Motor neuron (in vitro differentiated cells): ENCODE results near the gene SPDYE16. TPM values are rescaled to one million over a fixed set of nuclear protein-coding genes. Genes with fewer than 3 reads are reported as not detected.
A peak's percentile ranks its signal among the peaks of the same experiment; 100 is the strongest.
"Not testable (repeated sequence)": the region's sequence is repeated elsewhere in the genome, so short reads cannot be mapped to it uniquely, and the experiment has no call there.

Experiments
- ATAC-seq, 8 experiments: fragments of 200-7000 bp; cut with Tn5 transposase; replicated peaks in 6 of 8; 2 replicates each; pipeline ENCODE4 v1.8.0; 2021; ENCODE audit warnings: mild to moderate bottlenecking in 8 of 8, moderate library complexity in 8 of 8
- H3K27ac ChIP-seq, 2 donors: fragments of 250-450 bp; sonication (Bioruptor Pico); 2 replicates each; pipeline ENCODE4 v1.9.0; 2021; ENCODE audit warnings: antibody characterized with exemption in 2 of 2, mild to moderate bottlenecking in 2 of 2, moderate library complexity in 1 of 2
- H3K4me1 ChIP-seq, 2 donors: fragments of 250-450 bp; sonication (Bioruptor Pico); replicated peaks in 1 of 2; 2 replicates each; pipeline ENCODE4 v1.6.1; 2021; ENCODE audit warnings: antibody characterized with exemption in 2 of 2, mild to moderate bottlenecking in 2 of 2, moderate library complexity in 1 of 2
- H3K4me3 ChIP-seq, 5 donors: fragments of 250-450 bp; sonication (Bioruptor Pico); 2 replicates each; pipeline ENCODE4 v1.9.0; 2021; ENCODE audit warnings: antibody characterized with exemption in 5 of 5, mild to moderate bottlenecking in 5 of 5, moderate library complexity in 4 of 5
- WGBS, 10 experiments: fragments of 450-650 bp; shearing (Covaris generic); methylation state at CpG; one replicate each; pipeline ENCODE4 v1.0.0; 2022; 5-methylcytosine and 5-hydroxymethylcytosine counted together
- in situ Hi-C, 9 experiments: fragments of 400-800 bp; cut with MboI; loops; one replicate each; pipeline ENCODE4 v1.15.0; 2021; ENCODE audit warnings: low sequenced_read_pairs in 9 of 9, low pct_unique_long_range_greater_than_20kb in 2 of 9; ENCODE audit not compliant: unreplicated experiment in 9 of 9
- total RNA-seq, 8 experiments: library from RNA; unstranded; fragments of 300-600 nt; gene quantifications; 2 replicates each; pipeline versions ENCODE4 v1.2.3 to v1.2.4, GENCODE V29; 2022

The SPDYE16 gene
- total RNA-seq, 8 experiments from 2014 or later: 0.14 to 1.8 (median 0.35) TPM

DNA sequence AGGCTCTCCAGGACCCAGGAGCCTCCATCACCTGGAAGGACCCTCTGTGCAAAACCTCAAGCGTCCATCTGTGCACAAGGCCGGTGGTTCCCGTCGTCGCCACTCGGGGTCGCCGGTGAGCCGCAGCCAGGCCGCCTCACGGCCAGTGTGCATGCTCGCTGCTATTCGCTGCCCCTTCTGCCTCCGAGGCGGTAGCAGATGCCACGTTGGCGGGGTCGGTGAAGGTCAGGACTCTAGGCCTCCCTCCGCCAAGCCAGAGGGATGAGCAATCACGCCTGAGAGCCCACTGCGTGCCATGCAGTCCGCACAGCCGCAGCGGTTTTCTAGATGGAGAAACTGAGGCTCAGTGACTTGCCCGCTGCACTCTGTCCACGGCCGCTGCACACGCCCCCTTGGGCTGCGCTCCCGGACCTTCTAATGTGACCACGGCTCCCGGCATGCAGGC lies 27.1 kb downstream of the SPDYE16 start:
- Histone ChIP-seq H3K27ac (no peak overlapping the region), H3K4me3 (no peak overlapping the region), H3K4me1 (peaks cover 8 to 12% of the 10 kb centered on the region in 2 donors)
- ATAC-seq: peak in 4 of 8 experiments; percentile 71 to 83 (median 74)
- in situ Hi-C loops: no loop called here
- 26% methylated on average over 8 of the region's 32 CpGs; no CpG with 5 or more reads in 9 of the 10 experiments for WGBS, 10 experiments

DNA sequence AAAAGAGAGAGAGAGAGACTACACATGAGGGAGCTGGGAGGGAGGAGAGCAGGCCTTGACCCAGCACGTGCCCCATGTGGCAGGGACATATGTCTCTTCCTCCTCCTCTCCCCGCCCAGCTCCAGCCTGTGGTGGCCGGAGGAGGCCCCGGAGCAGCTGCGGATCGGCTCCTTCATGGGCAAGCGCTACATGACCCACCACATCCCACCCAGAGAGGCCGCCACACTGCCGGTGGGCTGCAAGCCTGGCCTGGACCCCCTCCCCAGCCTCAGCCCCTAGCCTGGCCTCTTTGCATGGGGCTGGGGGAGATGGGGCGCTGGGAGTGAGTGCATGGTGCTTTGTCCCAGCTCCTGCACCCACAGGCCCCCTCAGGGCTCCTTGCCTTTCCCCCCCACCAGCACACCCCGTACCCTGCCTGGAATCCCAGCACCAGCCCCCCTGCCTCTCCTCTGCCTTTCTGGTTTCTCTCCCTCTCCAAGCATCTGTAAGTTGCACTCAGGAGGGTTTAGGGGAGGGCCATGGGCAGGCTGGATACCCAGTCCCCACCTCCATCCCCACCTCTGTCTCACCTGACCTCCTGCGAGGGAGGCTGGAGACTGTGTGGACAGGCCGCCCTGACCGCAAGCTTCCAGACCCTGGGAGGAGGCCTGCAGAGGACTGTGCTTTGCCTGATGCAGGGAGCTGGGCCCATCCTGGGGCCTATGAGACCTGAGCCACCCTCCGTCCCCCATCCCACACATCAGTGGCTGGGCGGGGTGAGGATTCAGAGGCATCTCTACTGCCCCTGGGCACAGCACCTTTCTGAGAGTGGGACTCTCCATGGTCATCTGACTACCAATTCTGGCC lies 27.9 kb downstream of the SPDYE16 start:
- in situ Hi-C loops: no loop called here
- WGBS, 10 experiments: 100% methylated on average over 1 of the region's 16 CpGs; no CpG with 5 or more reads in 9 of the 10 experiments

DNA sequence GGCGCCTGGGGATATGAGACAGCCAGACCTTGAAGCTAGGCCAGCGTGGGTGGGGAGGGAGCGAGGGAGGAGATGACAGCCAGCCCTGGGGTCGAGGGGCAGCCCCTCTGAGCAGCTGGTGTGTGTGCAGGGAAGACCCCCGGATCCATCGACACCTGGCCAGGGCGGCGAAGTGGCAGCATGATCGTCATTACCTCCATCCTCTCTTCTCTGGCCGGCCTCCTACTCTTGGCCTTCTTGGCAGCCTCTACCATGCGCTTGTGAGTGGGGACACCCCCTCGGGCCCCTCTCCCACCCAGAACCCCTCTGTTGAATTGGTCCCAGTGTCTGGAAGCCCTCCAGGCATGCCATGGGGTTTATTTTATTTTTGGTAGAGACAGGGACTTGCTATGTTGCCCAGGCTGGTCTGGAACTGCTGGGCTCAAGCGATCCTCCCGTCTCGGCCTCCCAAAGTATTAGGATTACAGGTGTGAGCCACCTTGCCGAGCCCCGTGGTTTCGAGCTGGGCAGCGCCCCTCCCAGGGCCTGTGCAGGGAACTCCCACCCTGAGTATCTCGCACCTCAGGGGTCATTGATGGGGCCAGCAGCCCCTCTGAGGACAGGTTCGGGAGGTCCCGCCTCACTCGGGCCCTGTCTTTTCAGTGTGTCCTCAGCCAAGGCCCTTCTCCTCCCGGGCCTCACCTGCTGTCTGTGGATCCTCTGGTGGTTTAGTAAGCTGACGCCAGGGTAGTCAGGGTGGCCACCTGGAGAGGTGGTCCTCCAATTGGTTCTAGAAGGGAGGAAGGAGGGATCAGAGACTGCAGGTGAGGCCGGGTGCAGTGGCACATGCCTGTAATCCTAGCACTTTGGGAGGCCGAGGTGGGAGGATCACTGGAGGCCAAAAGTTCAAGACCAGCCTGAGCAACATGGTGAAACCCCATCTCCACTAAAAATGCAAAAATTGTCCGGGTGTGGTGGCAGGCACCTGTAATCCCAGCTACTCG lies 29.0 kb downstream of the SPDYE16 start:
- Histone ChIP-seq H3K27ac (peak overlapping the region in 1 of 2 donors; percentile 4), H3K4me1 (peaks cover 8 to 15% of the 10 kb centered on the region in 2 donors), H3K4me3 (no peak overlapping the region)
- 79 to 100% (median 89%) methylated on average over 1 to 9 of the region's 29 CpGs; no CpG with 5 or more reads in 4 of the 10 experiments for WGBS, 10 experiments
- no peak for ATAC-seq
- in situ Hi-C loops: no loop called here

More for the DNA sequence above, 27.9 kb downstream of the SPDYE16 start:
- peak in 6 of 8 experiments; percentile 14 to 63 (median 48) for ATAC-seq
- Histone ChIP-seq H3K27ac (peak overlapping the region in 1 of 2 donors; percentile 31), H3K4me1 (peaks cover 8 to 12% of the 10 kb centered on the region in 2 donors), H3K4me3 (no peak overlapping the region)

DNA sequence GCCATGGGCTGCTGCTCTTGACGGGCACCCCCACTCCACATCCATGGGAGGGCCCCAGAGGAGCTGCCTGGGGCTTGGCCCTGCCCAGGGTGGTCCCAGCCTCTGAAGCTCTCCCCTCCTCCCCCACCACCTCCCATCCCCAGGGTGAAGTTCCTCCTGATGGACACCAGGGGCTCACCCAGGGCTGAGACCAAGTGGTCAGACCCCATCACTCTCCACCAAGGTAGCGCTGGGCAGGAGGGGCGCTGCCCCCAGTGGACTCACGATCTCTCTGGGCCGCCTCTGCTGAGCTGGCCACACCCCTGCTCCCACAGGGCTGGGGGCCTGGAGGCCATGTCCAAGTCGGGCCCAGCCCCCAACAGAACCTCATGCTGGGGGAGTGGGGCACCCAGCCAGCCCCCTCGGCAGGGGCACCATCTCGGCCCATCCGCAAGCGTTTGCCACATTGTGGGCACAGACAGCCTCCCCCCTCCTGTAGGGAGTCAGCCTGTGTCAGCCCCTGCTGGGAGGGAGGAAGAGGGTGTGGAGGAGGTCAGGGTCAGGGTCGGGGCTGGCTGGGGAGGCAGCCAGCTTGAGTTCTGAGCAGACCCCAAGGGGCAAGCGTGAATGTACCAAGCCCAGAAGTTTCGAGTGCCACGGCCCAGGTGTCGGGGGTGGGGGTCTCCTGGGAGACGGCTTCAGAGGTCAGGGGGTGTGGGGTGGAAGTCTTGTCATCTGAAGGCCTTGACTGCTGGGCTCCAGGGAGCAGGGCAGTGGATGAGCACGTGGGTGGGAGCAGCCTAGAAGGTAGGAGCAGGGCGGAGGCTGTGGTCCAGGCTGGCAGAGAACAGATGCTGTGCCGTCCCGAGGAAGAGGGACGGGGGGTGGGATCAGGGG lies 29.9 kb downstream of the SPDYE16 start:
- H3K4me3 ChIP-seq: no peak overlapping the region
- 80 to 87% methylated on average over 1 to 3 of the region's 21 CpGs; no CpG with 5 or more reads in 8 of the 10 experiments for whole genome bisulfite sequencing, 10 experiments
- ATAC-seq: peak in 6 of 8 experiments; percentile 8 to 43 (median 34)
- in situ Hi-C loops: no loop called here
- peak overlapping the region in 1 of 2 donors; percentile 4 for H3K27ac ChIP-seq
- peaks cover 8 to 15% of the 10 kb centered on the region in 2 donors for H3K4me1 ChIP-seq

DNA sequence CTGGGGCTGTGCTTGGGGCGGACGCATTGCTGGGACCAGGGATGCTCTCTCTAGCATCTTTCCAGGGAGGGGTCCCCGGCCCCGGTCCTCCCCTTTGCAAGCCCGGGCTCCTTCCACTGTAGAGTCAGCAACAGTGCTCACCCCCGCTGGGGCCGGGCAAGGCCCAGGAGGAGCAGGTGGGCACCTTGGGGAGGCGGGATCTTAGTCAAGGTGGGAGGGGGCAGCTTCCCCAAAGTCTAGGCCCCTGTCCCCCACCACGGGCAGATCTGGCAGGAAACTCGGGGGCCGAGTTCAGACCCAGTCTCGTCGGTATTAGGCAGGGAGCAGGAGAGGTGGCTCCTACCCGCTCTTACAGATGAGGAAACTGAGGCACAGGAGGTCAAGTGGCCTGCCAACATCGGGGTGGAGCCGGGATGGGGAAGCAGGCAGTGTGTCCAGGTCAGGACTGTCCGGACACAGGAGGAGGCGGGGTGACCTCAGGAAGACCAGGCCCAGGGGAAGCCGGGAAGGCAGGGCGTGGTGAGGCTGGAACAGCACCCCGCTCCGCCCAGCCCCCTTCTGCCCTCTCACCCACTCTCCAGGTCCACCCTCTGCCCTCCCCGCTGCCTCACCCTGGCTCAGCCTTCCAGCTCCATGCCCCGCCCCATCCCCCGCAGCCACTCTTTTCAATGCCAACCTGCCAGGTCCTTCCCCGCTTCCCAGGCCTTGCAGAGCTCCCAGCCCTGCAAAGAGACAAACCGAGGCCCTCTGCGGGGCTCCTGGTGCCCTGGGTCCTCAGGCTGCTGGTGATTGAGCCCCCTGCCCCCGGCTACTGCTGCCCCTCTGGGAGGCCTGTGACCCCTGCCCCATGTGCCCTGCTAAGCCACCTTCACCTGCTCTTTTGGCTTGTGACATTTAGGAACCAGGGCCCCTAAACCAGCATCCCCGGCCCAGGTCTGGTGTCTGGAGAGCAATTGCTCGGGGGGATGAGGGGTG lies 30.9 kb downstream of the SPDYE16 start:
- ATAC-seq: peak in 2 of 8 experiments; percentile 54 to 66
- in situ Hi-C loops, H3K27ac ChIP-seq, H3K4me3 ChIP-seq: not testable (repeated sequence)
- peaks cover 8 to 15% of the 10 kb centered on the region in 2 donors for H3K4me1 ChIP-seq
- WGBS, 10 experiments: no CpG with 5 or more reads among the region's 31 CpGs

DNA sequence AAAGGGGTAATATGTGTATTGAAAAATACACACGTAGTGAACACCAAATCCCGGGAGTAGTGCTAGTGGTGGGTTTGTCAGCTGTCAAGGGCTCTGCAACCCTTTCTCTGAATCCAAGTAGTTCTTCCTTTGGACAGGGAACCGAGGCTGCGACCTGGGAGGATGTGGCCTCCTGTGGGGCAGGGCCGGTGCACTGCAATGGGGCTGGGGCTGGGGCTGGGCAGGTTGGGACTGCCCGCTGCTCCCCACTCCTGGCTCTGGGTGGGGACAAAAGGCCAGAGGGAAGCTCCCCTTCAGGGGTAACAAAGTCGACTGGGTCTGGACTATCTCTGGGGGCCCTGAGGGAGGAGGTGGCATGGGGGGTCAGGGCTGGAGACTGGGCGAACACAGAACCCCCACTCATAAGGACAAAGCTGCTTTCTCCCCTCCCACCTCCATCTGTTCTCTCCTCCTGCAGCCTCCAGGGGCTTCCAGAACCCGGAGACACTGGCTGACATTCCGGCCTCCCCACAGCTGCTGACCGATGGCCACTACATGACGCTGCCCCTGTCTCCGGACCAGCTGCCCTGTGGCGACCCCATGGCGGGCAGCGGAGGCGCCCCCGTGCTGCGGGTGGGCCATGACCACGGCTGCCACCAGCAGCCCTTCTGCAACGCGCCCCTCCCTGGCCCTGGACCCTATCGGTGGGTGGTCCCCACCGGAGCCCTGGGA lies 31.7 kb downstream of the SPDYE16 start:
- in situ Hi-C loops, ATAC-seq, H3K4me3 ChIP-seq, H3K27ac ChIP-seq: not testable (repeated sequence)
- WGBS, 10 experiments: no CpG with 5 or more reads among the region's 24 CpGs
- H3K4me1 ChIP-seq: peaks cover 8 to 15% of the 10 kb centered on the region in 2 donors

DNA sequence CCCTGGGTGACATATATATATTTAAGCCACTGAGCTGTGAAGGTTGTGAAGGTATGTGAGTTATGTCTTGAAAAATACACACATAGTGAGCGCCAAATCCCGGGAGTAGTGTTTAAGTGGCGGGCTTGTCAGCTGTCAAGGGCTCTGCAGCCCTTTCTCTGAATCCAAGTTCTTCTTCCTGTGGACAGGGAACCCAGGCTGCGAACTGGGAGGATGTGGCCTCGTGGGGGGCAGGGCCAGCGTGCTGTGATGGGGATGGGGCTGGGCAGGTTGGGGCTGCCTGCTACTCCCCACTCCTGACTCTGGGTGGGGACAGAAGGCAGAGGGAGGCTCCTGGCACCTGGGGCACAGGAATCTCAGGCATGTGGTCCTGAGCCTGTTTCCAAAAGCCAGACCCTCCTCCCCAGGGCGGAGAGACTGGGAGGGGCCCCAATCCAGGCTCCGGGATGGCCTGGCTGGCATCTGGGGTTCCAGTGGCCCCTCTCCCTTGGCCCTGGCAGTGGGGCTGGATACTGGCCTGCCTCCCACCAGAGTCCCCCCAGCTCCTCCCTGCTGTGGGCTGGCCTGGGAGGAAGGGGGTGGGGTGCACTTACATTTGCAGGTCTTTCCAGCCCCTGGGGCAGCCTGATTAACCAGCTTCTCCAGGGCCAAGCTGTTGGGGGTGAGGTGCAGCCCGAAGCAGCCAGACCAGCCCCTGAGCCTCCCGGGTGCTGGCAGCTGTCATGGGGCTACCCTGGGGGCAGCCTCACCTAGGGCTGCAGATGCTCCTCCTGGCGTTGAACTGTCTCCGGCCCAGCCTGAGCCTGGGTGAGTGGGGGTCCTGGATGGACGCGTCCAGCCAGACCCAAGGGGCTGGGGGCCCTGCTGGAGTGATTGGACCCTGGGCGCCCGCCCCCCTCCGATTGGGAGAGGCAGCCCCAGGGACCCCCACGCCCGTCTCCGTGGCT lies 32.9 kb downstream of the SPDYE16 start, which contains the start of gene UPK3B:
Gene UPK3B, plus strand, starts transcription at position 622 of the 947 bp plus-strand sequence. Its CDS starts 101 bp downstream, at position 723.
- in situ Hi-C loops: no loop called here
- H3K27ac ChIP-seq: no peak within 1 kb of the TSS
- H3K4me3 ChIP-seq: no peak within 1 kb of the TSS
- WGBS, 10 experiments: 17 to 81% (median 72%) methylated on average over 1 to 3 of the region's 20 CpGs; no CpG with 5 or more reads in 6 of the 10 experiments
- peak in 6 of 8 experiments; percentile 5 to 25 (median 14) for ATAC-seq
- H3K4me1 ChIP-seq: peaks cover 8 to 15% of the 10 kb centered on the region in 2 donors

DNA sequence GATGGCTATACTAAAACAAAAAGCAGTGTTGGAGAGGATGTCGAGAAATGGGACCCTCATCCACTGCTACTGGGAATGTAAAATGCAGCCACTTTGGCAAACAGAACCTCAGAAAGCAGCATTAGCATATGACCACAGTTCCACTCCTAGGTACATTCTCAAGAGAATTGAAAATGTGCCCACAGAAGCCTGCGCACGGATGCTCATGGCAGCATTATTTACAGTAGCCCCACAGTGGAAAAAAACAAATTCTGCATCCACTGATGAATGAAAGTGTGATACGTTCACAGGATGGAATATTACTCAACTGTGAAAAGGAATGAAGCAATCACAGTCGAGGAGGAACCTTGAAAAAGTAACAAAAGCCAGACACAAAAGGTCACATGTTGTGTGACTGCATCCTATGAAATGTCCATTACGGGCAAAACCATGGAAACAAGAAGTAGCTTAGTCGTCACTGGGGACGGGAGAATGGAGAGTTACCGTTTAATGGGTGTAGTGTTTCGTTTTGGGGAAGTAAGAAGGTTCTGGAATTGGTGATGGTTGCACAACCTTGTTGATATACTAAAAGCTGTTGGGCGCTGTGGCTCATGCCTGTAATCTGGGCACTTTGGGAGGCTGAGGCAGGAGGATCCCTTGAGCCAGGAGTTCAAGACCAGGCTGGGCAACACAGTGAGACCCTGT lies 35.2 kb downstream of the SPDYE16 start:
- ATAC-seq: no peak
- in situ Hi-C loops: no loop called here
- 62 to 100% (median 87%) methylated on average over 2 to 9 of the region's 11 CpGs for WGBS, 10 experiments
- Histone ChIP-seq H3K4me1 (peaks cover 0 to 3% of the 10 kb centered on the region in 2 donors), H3K4me3 (no peak overlapping the region), H3K27ac (no peak overlapping the region)

DNA sequence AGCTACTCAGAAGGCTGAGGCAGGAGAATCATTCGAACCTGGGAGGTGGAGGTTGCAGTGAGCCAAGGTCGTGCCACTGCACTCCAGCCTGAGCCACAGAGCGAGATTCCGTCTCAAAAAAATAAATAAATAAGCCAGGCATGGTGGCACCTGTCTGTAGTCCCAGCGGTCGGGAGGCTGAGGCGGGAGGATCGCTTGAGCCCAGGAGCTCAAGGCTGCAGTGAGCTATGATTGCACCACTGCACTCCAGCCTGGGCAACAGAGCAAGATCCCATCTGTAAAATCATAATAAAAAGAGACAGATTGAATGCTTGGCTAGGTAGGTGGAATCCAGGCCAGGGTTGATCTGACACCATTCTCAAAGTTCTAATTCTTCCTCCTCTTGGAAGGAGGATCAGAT lies 36.5 kb downstream of the SPDYE16 start:
- WGBS, 10 experiments: 90 to 100% (median 91%) methylated on average over 1 to 7 of the region's 8 CpGs; no CpG with 5 or more reads in 5 of the 10 experiments
- H3K4me1 ChIP-seq, H3K4me3 ChIP-seq, ATAC-seq, in situ Hi-C loops, H3K27ac ChIP-seq: not testable (repeated sequence)
